H1 (cell line): ENCODE measurements around the gene R3HDML. TPM values are rescaled to one million over a fixed set of nuclear protein-coding genes. Genes with fewer than 3 reads are reported as not detected.

Source experiments
- CTCF ChIA-PET: fragments of 300-600 bp; sonication (Branson Sonifier 250); formaldehyde crosslinking; loops from one replicate; lab custom pipeline; 2021; ENCODE audit not compliant: partially characterized antibody; lab: Charles Lee
- POLR2A ChIA-PET: fragments of 300-600 bp; sonication (Branson Sonifier 250); formaldehyde crosslinking; loops from one replicate; lab custom pipeline; 2021; ENCODE audit warnings: inconsistent platforms; ENCODE audit not compliant: partially characterized antibody; lab: Charles Lee
- DNase-seq, 2 experiments: peaks; one replicate each; pipeline versions ENCODE4 v3.0.0 to v3.0.0-alpha.2; 2010 to 2022; ENCODE audit warnings: low spot score in 2 of 2, low read depth in 1 of 2, mixed read lengths in 1 of 2
- FAIRE-seq: peaks from 2 replicates; lab custom pipeline; 2011; peaks lifted over from hg19 to GRCh38; lab: Jason Lieb, UNC
- H2AFZ ChIP-seq: 2 replicates; pipeline ENCODE4 v1.8.1; 2012; ENCODE audit warnings: low read length, inconsistent platforms
- H2AK5ac ChIP-seq: 2 replicates; pipeline ENCODE4 v1.6.1; 2013; ENCODE audit warnings: low read depth, low read length
- H2BK120ac ChIP-seq: replicated peaks from 2 replicates; pipeline ENCODE3; 2013; ENCODE audit warnings: low read depth, low read length, inconsistent platforms
- H2BK12ac ChIP-seq: 2 replicates; pipeline ENCODE4 v1.6.1; 2013; ENCODE audit warnings: low read depth, low read length
- H2BK15ac ChIP-seq: 2 replicates; pipeline ENCODE4 v1.6.1; 2013; ENCODE audit warnings: low read length
- H2BK20ac ChIP-seq: 2 replicates; pipeline ENCODE4 v1.6.1; 2013; ENCODE audit warnings: low read length
- H2BK5ac ChIP-seq: 2 replicates; pipeline ENCODE4 v1.6.1; 2013; ENCODE audit warnings: low read depth, low read length
- H3K14ac ChIP-seq: 2 replicates; pipeline ENCODE4 v1.6.1; 2013; ENCODE audit warnings: inconsistent platforms; ENCODE audit not compliant: insufficient read length
- H3K18ac ChIP-seq: 2 replicates; pipeline ENCODE4 v1.6.1; 2013; ENCODE audit warnings: low read length; ENCODE audit errors: extremely low read depth
- H3K23ac ChIP-seq: 2 replicates; pipeline ENCODE4 v1.6.1; 2013; ENCODE audit warnings: inconsistent platforms; ENCODE audit not compliant: insufficient read length
- H3K23me2 ChIP-seq: 2 replicates; pipeline ENCODE4 v1.6.1; 2013; ENCODE audit warnings: low read depth, low read length
- H3K27ac ChIP-seq: 2 replicates; pipeline ENCODE4 v1.6.1; 2011; ENCODE audit warnings: low read depth, low read length, inconsistent platforms
- H3K27me3 ChIP-seq, 4 experiments: replicated peaks in 1 of 4; 1 replicate in 1 of 4; 2 replicates in 3 of 4; pipeline versions ENCODE4 v1.6.1 to v1.8.1; 2011 to 2013; ENCODE audit warnings: low read length in 3 of 4, mild to moderate bottlenecking in 3 of 4, inconsistent platforms in 2 of 4, mixed read lengths in 2 of 4, moderate library complexity in 1 of 4; ENCODE audit not compliant: control insufficient read depth in 3 of 4, insufficient read depth in 3 of 4; ENCODE audit errors: extremely low read depth in 1 of 4
- H3K36me3 ChIP-seq, 4 experiments: 2 replicates each; pipeline versions ENCODE4 v1.6.1 to v1.8.1; 2011 to 2013; ENCODE audit warnings: mild to moderate bottlenecking in 4 of 4, low read length in 3 of 4, moderate library complexity in 2 of 4, control low read depth in 1 of 4, inconsistent platforms in 1 of 4; ENCODE audit not compliant: insufficient read depth in 4 of 4, control insufficient read depth in 2 of 4
- H3K4ac ChIP-seq: replicated peaks from 2 replicates; pipeline ENCODE3; 2013; ENCODE audit warnings: low read length, low read depth, mixed read lengths, inconsistent platforms; ENCODE audit not compliant: insufficient read length
- H3K4me1 ChIP-seq, 4 experiments: replicated peaks in 1 of 4; 1 replicate in 1 of 4; 2 replicates in 3 of 4; pipeline versions ENCODE4 v1.6.1 to v1.8.1; 2011 to 2013; ENCODE audit warnings: low read length in 3 of 4, inconsistent platforms in 2 of 4, mixed read lengths in 1 of 4; ENCODE audit not compliant: insufficient read depth in 4 of 4, control insufficient read depth in 3 of 4
- H3K4me2 ChIP-seq, 2 experiments: 2 replicates each; pipeline versions ENCODE4 v1.6.1 to v1.8.1; 2011 to 2013; ENCODE audit warnings: low read depth in 2 of 2, low read length in 2 of 2, control low read depth in 1 of 2, inconsistent platforms in 1 of 2, mild to moderate bottlenecking in 1 of 2; ENCODE audit not compliant: insufficient read depth in 1 of 2
- H3K4me3 ChIP-seq, 4 experiments: fragments of 200-600, 300-600 bp in 1 of 4; sonication (generic), shearing (Covaris generic), sonication (Bioruptor Twin) in 1 of 4; 2 replicates each; pipeline versions ENCODE4 v1.5.1 to v1.8.1; 2011 to 2016; ENCODE audit warnings: low read length in 4 of 4, low read depth in 3 of 4, control low read depth in 2 of 4, inconsistent platforms in 2 of 4, mild to moderate bottlenecking in 2 of 4, mixed read lengths in 1 of 4, moderate library complexity in 1 of 4; ENCODE audit not compliant: insufficient read depth in 2 of 4; ENCODE audit errors: extremely low read depth in 1 of 4
- H3K56ac ChIP-seq: replicated peaks from 2 replicates; pipeline ENCODE3; 2013; ENCODE audit warnings: low read depth, mild to moderate bottlenecking, mixed read lengths, low read length, inconsistent platforms; ENCODE audit not compliant: insufficient read length
- H3K79me1 ChIP-seq: 2 replicates; pipeline ENCODE4 v1.6.1; 2013; ENCODE audit warnings: low read depth, low read length, control low read depth
- H3K79me2 ChIP-seq, 2 experiments: 2 replicates each; pipeline versions ENCODE4 v1.6.1 to v1.8.1; 2012 to 2013; ENCODE audit warnings: low read length in 2 of 2, mild to moderate bottlenecking in 2 of 2, inconsistent platforms in 1 of 2; ENCODE audit not compliant: insufficient read depth in 2 of 2, control insufficient read depth in 1 of 2
- H3K9ac ChIP-seq, 4 experiments: replicated peaks in 1 of 4; 1 replicate in 1 of 4; 2 replicates in 3 of 4; pipeline versions ENCODE4 v1.6.1 to v1.8.1; 2011 to 2013; ENCODE audit warnings: low read depth in 3 of 4, low read length in 3 of 4, control low read depth in 2 of 4, mild to moderate bottlenecking in 2 of 4, moderate library complexity in 2 of 4, inconsistent platforms in 1 of 4; ENCODE audit errors: extremely low read depth in 1 of 4
- H3K9me3 ChIP-seq, 2 experiments: 2 replicates each; pipeline versions ENCODE4 v1.6.1 to v1.8.1; 2012 to 2013; ENCODE audit warnings: mild to moderate bottlenecking in 2 of 2, moderate library complexity in 2 of 2, control low read depth in 1 of 2, inconsistent platforms in 1 of 2, low read depth in 1 of 2, low read length in 1 of 2, mixed read lengths in 1 of 2; ENCODE audit not compliant: insufficient read depth in 2 of 2
- H4K20me1 ChIP-seq, 2 experiments: replicated peaks in 1 of 2; 2 replicates each; pipeline versions ENCODE3 to v1.8.1; 2011 to 2013; ENCODE audit warnings: inconsistent platforms in 2 of 2, low read length in 2 of 2, mild to moderate bottlenecking in 1 of 2; ENCODE audit not compliant: insufficient read depth in 2 of 2, control insufficient read depth in 1 of 2
- H4K5ac ChIP-seq: 2 replicates; pipeline ENCODE4 v1.6.1; 2013; ENCODE audit warnings: low read length, low read depth, mixed read lengths, inconsistent platforms; ENCODE audit not compliant: insufficient read length
- H4K8ac ChIP-seq: 2 replicates; pipeline ENCODE4 v1.8.0; 2013; ENCODE audit warnings: mild to moderate bottlenecking, moderate library complexity, low read length, inconsistent platforms; ENCODE audit not compliant: insufficient read depth; ENCODE audit errors: extremely low read depth
- H4K91ac ChIP-seq: replicated peaks from 2 replicates; pipeline ENCODE3; 2013; ENCODE audit warnings: low read length, mixed read lengths, inconsistent platforms; ENCODE audit not compliant: insufficient read length
- ATF2 ChIP-seq: IDR thresholded peaks from 2 replicates; pipeline ENCODE4 v1.6.1; 2012; ENCODE audit warnings: low read length, inconsistent platforms
- BCL11A ChIP-seq, 2 experiments: IDR thresholded peaks; one replicate each; pipeline ENCODE4 v1.6.1; 2011; ENCODE audit warnings: low read depth in 2 of 2, low read length in 2 of 2, mild to moderate bottlenecking in 2 of 2
- EGR1 ChIP-seq: IDR thresholded peaks from 2 replicates; pipeline ENCODE4 v1.6.1; 2011; ENCODE audit warnings: low read depth, low read length, borderline replicate concordance
- HDAC2 ChIP-seq, 2 experiments: fragments of 300-600 bp in 1 of 2; sonication (generic) in 1 of 2; IDR thresholded peaks; 2 replicates each; pipeline ENCODE4 v1.6.1; 2011 to 2012; ENCODE audit warnings: low read depth in 2 of 2, low read length in 2 of 2, mild to moderate bottlenecking in 2 of 2, moderate library complexity in 2 of 2, borderline replicate concordance in 1 of 2, inconsistent platforms in 1 of 2
- NRF1 ChIP-seq: IDR thresholded peaks from 2 replicates; pipeline ENCODE4 v1.6.1; 2011; ENCODE audit warnings: mild to moderate bottlenecking, low read depth, low read length, improper control_type of control experiment
- POLR2A ChIP-seq, 2 experiments: IDR thresholded peaks; 1 replicate in 1 of 2; 2 replicates in 1 of 2; pipeline ENCODE4 v1.6.1; 2011; ENCODE audit warnings: low read depth in 2 of 2, low read length in 2 of 2, mild to moderate bottlenecking in 2 of 2; ENCODE audit errors: control extremely low read depth in 1 of 2
- POLR2AphosphoS5 ChIP-seq: IDR thresholded peaks from 2 replicates; pipeline ENCODE4 v1.6.1; 2011; ENCODE audit warnings: low read depth, low read length
- RAD21 ChIP-seq, 2 experiments: IDR thresholded peaks in 1 of 2; conservative IDR thresholded peaks in 1 of 2; 2 replicates each; pipeline ENCODE4 v1.6.1; 2011; ENCODE audit warnings: low read depth in 2 of 2, low read length in 2 of 2, improper control_type of control experiment in 1 of 2, inconsistent platforms in 1 of 2, mild to moderate bottlenecking in 1 of 2, moderate library complexity in 1 of 2
- RBBP5 ChIP-seq: IDR thresholded peaks from 2 replicates; pipeline ENCODE4 v1.7.1; 2012; ENCODE audit warnings: low read depth, mild to moderate bottlenecking, inconsistent platforms, low read length, moderate library complexity, borderline replicate concordance
- SP4 ChIP-seq: IDR thresholded peaks from 2 replicates; pipeline ENCODE4 v1.6.1; 2012; ENCODE audit warnings: low read length, inconsistent platforms
- TBP ChIP-seq: IDR thresholded peaks from 2 replicates; pipeline ENCODE4 v1.6.1; 2011; ENCODE audit warnings: low read depth, low read length, improper control_type of control experiment
- TEAD4 ChIP-seq: IDR thresholded peaks from 2 replicates; pipeline ENCODE4 v1.6.1; 2012; ENCODE audit warnings: low read depth, low read length, inconsistent platforms, mixed read lengths
- YY1 ChIP-seq: IDR thresholded peaks from 2 replicates; pipeline ENCODE4 v1.6.1; 2011; ENCODE audit warnings: low read depth, mild to moderate bottlenecking, low read length
- WGBS, 2 experiments: shearing (Covaris generic) in 1 of 2; methylation state at CpG; one replicate each; pipeline versions ENCODE4 v1.1.6 to v1.1.7; 2013 to 2015; ENCODE audit warnings: low lambda C conversion rate in 2 of 2, mixed read lengths in 2 of 2, inconsistent platforms in 1 of 2, low coverage in 1 of 2, missing lambda C conversion rate in 1 of 2; ENCODE audit not compliant: insufficient replicate concordance in 2 of 2, insufficient coverage in 1 of 2, insufficient read length in 1 of 2; ENCODE audit errors: extremely low coverage in 1 of 2, missing lambda C conversion rate in 1 of 2; 5-methylcytosine and 5-hydroxymethylcytosine counted together
- polyA plus RNA-seq, 7 experiments: library from polyadenylated mRNA; depleted of rRNA in 3 of 7; stranded (reverse) in 5 of 7; unstranded in 2 of 7; fragments of >200 nt in 5 of 7; fragments of 200-250 nt in 2 of 7; gene quantifications; 1 replicate in 5 of 7; 2 replicates in 1 of 7; 4 replicates in 1 of 7; pipeline versions ENCODE4 v1.2.1 to v1.2.3, GENCODE V29; 2011 to 2013; ENCODE audit warnings: missing spikeins in 2 of 7, mixed read lengths in 2 of 7
- total RNA-seq: library from RNA; stranded (reverse); fragmentation: NEBNext Ultra II Directional; extraction: Animal tissue kit (Norgen Biotek cat#: 25700); gene quantifications from 2 replicates; pipeline ENCODE4 v1.2.1, GENCODE V29; 2021

The R3HDML gene
- total and polyA plus RNA-seq, 2 of the 8 experiments (the other 6 are each of a cell fraction or from before 2014, with no cell fraction given) = not detected

DNA sequence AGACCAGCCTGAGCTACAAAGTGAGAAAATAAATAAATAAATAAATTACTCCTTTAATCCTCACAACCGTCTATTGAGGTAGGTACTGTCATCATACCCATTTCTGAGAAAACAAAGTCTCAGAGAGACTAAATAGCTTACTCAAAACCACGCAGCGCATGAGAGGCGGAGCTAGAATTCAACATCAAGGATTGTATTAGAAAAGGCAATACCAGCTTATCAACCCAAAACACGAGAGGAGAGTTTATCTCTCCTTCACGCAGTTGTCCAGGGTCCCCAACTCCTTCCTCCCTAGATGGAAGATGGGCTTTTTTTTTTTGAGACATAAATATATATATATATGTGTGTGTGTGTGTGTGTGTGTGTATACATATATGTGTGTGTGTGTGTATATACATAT is 30.9 kb downstream of the R3HDML start:
- H3K4me2 ChIP-seq = no peak overlapping the region
- no peak overlapping the region for H2BK20ac ChIP-seq
- no peak overlapping the region for H3K4ac ChIP-seq
- ChIA-PET CTCF (interaction anchor here (1.1 to 4.0 kb wide), 3 partner anchors 11 to 153 kb away, joined by 3 to 19 read pairs (median 11); no protein-coding TSS in a partner anchor), POLR2A (interaction anchor here (0.6 kb wide), 2 partner anchors 18 to 405 kb away, joined by 4 read pairs; no protein-coding TSS in a partner anchor)
- H3K18ac ChIP-seq = no peak overlapping the region
- no peak overlapping the region for H4K91ac ChIP-seq
- no peak overlapping the region for H3K14ac ChIP-seq
- H3K4me1 ChIP-seq = peaks cover 0 to 5% (median 0%) of the 10 kb centered on the region in 4 experiments; a peak in 3 of 7 replicates
- H2BK12ac ChIP-seq = no peak overlapping the region
- H2BK5ac ChIP-seq = no peak overlapping the region
- no peaks in the 10 kb centered on the region for H3K79me2 ChIP-seq
- no peak overlapping the region for H3K56ac ChIP-seq
- no peaks in the 10 kb centered on the region for H3K27me3 ChIP-seq
- H4K20me1 ChIP-seq = no peaks in the 10 kb centered on the region
- H4K8ac ChIP-seq = no peak overlapping the region
- no peak overlapping the region for H2BK120ac ChIP-seq
- no peak overlapping the region for H3K27ac ChIP-seq
- FAIRE-seq (no peak), DNase-seq (no peak)
- H2AFZ ChIP-seq = no peak overlapping the region
- WGBS, 2 experiments = 88% methylated on average over 6 of the region's 6 CpGs; no CpG with 5 or more reads in 1 of the 2 experiments
- H2AK5ac ChIP-seq = no peak overlapping the region
- no peak overlapping the region for H3K23ac ChIP-seq
- H3K9me3 ChIP-seq = no peaks in the 10 kb centered on the region
- H3K79me1 ChIP-seq = no peaks in the 10 kb centered on the region
- H3K36me3 ChIP-seq = no peaks in the 10 kb centered on the region
- no peaks in the 10 kb centered on the region for H3K23me2 ChIP-seq
- no peak overlapping the region for H2BK15ac ChIP-seq
- H4K5ac ChIP-seq = no peak overlapping the region
- H3K9ac ChIP-seq = no peak overlapping the region
- H3K4me3 ChIP-seq = no peak overlapping the region
- no peak for TF ChIP-seq TEAD4
- no peak for TF ChIP-seq POLR2A (IDR thresholded peaks at IDR 0.05; ENCODE audit: control extremely low read depth in 1 of 2, low read depth in 2 of 2, low read length in 2 of 2)
- no peak for TF ChIP-seq POLR2AphosphoS5
- TF ChIP-seq YY1 = no peak
- no peak for TF ChIP-seq RBBP5
- TF ChIP-seq NRF1 = no peak
- no peak for TF ChIP-seq HDAC2 (IDR thresholded peaks at IDR 0.05; ENCODE audit: borderline replicate concordance in 1 of 2, low read depth in 2 of 2, low read length in 2 of 2)
- TF ChIP-seq ATF2 = no peak
- TF ChIP-seq RAD21 (IDR thresholded peaks at IDR 0.05 in 1 of 2, conservative IDR thresholded peaks at IDR 0.05 in 1 of 2; ENCODE audit: low read depth in 2 of 2, low read length in 2 of 2) = no peak
- no peak for TF ChIP-seq SP4
- no peak for TF ChIP-seq BCL11A (IDR thresholded peaks at IDR 0.05; ENCODE audit: low read depth in 2 of 2, low read length in 2 of 2)
- no peak for TF ChIP-seq EGR1
- TF ChIP-seq TBP = no peak
